ENCODE results near the gene PASK. TPM values are rescaled to one million over a fixed set of nuclear protein-coding genes. Genes with fewer than 3 reads are reported as not detected.

The PASK gene
- total RNA-seq, 1 experiment from 2014 or later: 69.3 TPM

- no peak overlapping the region for H3K4me3 Mint-ChIP-seq (ENCODE audit: low read depth, unreplicated experiment)
- intact Hi-C loops (cut with micrococcal nuclease; ENCODE audit: unreplicated experiment): no loop called here
- peaks cover 25% of the 10 kb centered on the region for H3K36me3 Mint-ChIP-seq (ENCODE audit: insufficient read depth, unreplicated experiment)
- no peaks in the 10 kb centered on the region for H3K9me3 Mint-ChIP-seq (ENCODE audit: low read depth, unreplicated experiment)
- DNase-seq: no peak
- no peaks in the 10 kb centered on the region for H3K27me3 Mint-ChIP-seq (ENCODE audit: unreplicated experiment)
- TF ChIP-seq CTCF (IDR thresholded peaks at IDR 0.05; ENCODE audit: unreplicated experiment): no peak
- no peaks in the 10 kb centered on the region for H3K4me1 Mint-ChIP-seq (ENCODE audit: low read depth, unreplicated experiment)
- BruUV-seq (replicated peaks): no TSS peak
- CTCF ChIA-PET: no interaction called here
- no peak overlapping the region for H3K27ac Mint-ChIP-seq (ENCODE audit: unreplicated experiment)
Observed at GRCh38 chr2:241091201-241091600, 58.1 kb downstream of the PASK start.

GRCh38 chr2:241088791-241089732 is 60.2 kb downstream of the PASK start:
- BruUV-seq (replicated peaks): no TSS peak
- H3K36me3 Mint-ChIP-seq (ENCODE audit: insufficient read depth, unreplicated experiment): peaks cover 15% of the 10 kb centered on the region
- CTCF ChIA-PET: no interaction called here
- TF ChIP-seq CTCF (IDR thresholded peaks at IDR 0.05; ENCODE audit: unreplicated experiment): no peak
- DNase-seq: no peak
- intact Hi-C loops (cut with micrococcal nuclease; ENCODE audit: unreplicated experiment): no loop called here
- no peaks in the 10 kb centered on the region for H3K4me1 Mint-ChIP-seq (ENCODE audit: low read depth, unreplicated experiment)
- no peak overlapping the region for H3K27ac Mint-ChIP-seq (ENCODE audit: unreplicated experiment)
- no peak overlapping the region for H3K4me3 Mint-ChIP-seq (ENCODE audit: low read depth, unreplicated experiment)
- H3K9me3 Mint-ChIP-seq (ENCODE audit: low read depth, unreplicated experiment): no peaks in the 10 kb centered on the region
- no peaks in the 10 kb centered on the region for H3K27me3 Mint-ChIP-seq (ENCODE audit: unreplicated experiment)

GRCh38 chr2:241088376-241088775 is 60.9 kb downstream of the PASK start:
- peaks cover 15% of the 10 kb centered on the region for H3K36me3 Mint-ChIP-seq (ENCODE audit: insufficient read depth, unreplicated experiment)
- intact Hi-C loops (cut with micrococcal nuclease; ENCODE audit: unreplicated experiment): no loop called here
- H3K27me3 Mint-ChIP-seq (ENCODE audit: unreplicated experiment): no peaks in the 10 kb centered on the region

More at GRCh38 chr2:241088376-241088775, 60.9 kb downstream of the PASK start:
- no peak overlapping the region for H3K27ac Mint-ChIP-seq (ENCODE audit: unreplicated experiment)
- TF ChIP-seq CTCF (IDR thresholded peaks at IDR 0.05; ENCODE audit: unreplicated experiment): no peak
- H3K4me3 Mint-ChIP-seq (ENCODE audit: low read depth, unreplicated experiment): no peak overlapping the region
- no peaks in the 10 kb centered on the region for H3K4me1 Mint-ChIP-seq (ENCODE audit: low read depth, unreplicated experiment)
- no peaks in the 10 kb centered on the region for H3K9me3 Mint-ChIP-seq (ENCODE audit: low read depth, unreplicated experiment)
- BruUV-seq (replicated peaks): no TSS peak
- CTCF ChIA-PET: no interaction called here
- DNase-seq: no peak

All from Calu3 (cell line).